NCI-H510A treated with DMSO at 0.1 percent for 48 hours (cell line): ENCODE results near the gene PIGZ.
"Not testable (repeated sequence)": the region's sequence is repeated elsewhere in the genome, so short reads cannot be mapped to it uniquely, and the experiment has no call there.

Experiments
- DNase-seq: peaks from one replicate; lab custom pipeline; 2025; lab: John Stamatoyannopoulos, UW

Gene PIGZ

DNA sequence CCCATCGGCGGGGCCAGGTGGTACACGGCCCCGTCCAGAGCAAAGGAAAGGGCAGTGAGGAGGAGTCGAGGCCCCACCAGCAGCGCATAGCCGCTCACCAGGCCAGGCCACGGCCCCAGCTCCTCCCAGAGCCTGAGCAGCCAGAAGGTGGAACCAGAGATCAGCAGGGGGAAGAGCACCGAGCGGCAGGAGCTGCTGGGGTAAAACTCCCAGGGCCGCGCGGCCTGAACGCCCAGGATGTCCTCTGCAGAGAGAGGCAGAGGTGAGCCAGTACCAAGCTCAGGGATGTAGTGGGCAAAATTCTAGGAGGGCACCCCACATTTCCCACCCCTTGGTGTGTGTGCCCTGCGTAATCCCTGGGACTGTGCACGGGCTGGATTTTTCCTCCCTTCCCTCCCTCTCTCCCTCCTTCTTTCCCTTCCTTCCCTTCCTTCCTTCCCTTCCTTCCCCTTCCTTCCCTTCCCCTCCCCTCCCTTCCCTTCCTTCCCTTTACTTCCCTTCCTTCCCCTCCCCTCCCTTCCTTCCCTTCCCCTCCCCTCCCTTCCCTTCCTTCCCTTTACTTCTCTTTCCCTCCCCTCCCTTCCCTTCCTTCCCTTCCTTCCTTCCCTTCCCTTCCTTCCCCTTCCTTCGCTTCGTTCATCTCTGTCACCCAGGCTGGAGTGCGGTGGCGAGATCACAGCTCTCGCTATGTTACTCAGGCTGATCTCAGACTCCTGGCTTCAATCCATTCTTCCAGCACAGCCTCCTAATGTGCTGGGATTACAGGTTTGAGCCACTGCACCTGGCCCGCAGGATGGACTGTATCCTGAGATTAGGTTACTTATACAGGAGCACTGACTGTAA, 20.0 kb downstream of the PIGZ start:
- DNase-seq, result no peak

DNA sequence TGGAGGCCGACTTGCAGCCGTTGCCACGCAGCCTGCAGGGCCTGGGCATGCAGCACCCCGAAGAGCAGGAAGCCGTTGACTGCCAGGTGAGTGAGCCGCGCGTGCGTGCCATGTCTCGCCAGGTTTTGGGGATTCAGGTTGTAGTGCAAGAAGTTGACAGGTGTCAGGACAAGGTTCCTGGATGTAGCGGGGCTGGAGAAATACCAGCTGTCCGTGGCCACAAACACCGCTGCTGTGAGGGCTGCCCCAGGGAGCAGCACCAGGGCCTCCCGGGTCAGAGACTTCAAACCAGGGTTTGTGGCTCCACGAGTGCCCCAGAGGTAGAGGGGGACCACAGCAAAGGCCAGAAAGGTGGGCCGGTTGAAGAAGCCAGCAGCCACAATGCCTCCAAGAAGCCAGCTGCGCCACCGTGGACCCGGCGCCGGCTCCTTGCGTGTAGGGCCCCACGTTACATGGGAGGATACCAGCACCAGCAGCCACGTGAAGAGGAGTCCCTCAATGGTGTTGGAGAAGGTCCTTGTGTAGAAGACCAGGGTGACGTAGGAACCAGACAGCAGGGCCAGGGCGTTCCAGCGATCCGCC, 20.7 kb downstream of the PIGZ start:
- DNase-seq, result no peak

DNA sequence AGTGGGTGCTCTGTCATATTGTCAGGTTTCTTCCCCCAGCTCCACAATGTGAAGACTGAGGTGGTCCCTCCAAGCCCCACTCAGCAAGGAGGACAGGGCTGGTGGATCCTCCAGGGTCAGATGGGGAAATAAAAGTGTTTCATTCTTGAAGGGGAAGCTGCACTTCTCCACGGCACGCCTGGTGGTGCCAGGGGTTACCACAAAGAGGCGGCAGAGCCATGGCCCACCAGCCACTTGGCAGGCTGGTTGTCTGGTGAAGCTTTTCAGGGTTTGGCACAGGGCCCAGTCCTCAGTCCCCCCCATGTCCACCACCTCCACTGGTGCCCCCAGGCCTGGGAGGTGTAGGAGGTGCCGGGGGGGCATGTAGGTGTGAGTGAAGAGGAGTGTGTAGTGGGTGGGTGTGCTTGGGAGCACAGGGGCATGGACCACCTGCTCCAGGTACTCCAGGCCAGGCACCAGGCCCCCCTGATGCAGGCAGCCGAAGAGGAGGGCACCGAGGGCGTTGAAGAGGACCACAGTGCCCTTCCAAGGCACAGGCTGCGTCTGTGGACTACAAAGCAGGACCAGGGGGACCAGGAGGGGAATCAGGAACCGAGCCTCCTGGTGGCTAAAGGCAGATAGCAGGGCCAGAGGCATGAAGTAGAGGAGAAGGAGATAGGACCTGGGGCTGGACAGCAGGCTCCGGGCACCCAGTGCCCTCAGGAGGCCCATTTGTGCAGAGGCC, 21.3 kb downstream of the PIGZ start:
- DNase-seq, result no peak

DNA sequence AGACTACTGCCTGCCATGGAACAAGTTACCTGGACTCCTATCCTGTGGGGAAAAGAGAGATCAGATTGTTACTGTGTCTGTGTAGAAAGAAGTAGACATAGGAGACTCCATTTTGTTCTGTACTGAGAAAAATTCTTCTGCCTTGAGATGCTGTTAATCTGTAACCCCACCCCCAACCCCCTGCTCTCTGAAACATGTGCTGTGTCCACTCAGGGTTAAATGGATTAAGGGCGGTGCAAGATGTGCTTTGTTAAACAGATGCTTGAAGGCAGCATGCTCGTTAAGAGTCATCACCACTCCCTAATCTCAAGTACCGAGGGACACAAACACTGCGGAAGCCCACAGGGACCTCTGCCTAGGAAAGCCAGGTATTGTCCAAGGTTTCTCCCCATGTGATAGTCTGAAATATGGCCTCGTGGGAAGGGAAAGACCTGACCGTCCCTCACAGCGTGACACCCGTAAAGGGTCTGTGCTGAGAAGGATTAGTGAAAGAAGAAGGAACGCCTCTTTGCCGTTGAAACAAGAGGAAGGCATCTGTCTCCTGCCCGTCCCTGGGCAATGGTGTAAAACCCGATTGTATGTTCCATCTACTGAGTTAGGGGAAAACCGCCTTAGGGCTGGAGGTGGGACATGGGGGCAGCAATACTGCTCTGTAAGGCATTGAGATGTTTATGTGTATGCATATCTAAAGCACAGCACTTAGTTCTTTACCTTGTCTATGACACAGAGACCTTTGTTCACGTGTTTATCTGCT, 24.4 kb downstream of the PIGZ start:
- not testable (repeated sequence) for DNase-seq

DNA sequence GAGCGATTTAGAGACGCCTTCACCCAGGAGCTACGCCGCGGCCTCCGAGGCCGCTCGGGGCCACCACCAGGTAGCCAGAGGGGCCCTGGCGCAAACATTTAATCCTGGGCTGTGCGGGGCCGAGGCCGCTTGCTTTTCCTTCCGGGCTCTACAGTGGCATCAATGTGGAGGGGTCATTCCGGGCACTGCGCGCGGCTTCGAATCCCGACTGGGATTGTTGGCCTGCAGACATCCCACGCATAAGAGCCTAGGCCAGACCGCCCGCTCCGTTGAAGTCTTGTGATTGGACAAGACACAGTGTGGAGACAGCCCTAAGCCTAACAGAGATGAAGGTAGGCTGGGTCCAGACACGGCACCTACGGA, 25.7 kb downstream of the PIGZ start:
- no peak for DNase-seq

DNA sequence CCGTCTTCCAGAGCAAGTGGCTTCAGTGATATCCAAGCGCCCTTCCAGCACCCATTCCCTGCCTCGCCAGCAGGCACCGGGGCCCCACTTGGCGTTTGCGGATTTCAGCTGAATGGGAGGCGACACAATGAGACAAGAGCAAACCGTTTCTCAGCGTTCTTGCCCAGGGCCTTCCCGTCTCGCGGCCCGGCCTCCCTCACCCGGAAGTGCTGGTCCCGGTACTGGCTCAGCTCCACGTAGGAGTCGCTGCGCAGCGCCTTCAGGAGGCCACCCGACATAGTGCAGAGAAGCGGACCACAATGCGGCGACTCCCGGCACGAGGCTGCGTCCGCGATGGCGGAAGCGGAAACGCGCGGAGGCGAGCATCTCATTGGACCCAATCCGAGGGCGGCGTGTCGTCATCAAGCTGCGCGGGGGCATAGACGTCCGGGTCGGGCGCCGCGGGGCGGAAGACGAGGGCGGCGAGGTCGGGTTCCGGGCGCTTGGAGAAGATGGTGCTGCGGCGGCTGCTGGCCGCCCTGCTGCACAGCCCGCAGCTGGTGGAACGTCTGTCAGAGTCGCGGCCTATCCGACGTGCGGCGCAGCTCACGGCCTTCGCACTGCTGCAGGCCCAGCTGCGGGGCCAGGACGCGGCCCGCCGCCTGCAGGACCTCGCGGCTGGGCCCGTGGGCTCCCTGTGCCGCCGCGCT, 26.3 kb downstream of the PIGZ start, which contains the start of gene NCBP2:
NCBP2 (minus strand) TSS at position 303 of the 689 bp plus-strand sequence; CDS start at position 278, 25 bp downstream.
- peak; percentile 98 for DNase-seq

DNA sequence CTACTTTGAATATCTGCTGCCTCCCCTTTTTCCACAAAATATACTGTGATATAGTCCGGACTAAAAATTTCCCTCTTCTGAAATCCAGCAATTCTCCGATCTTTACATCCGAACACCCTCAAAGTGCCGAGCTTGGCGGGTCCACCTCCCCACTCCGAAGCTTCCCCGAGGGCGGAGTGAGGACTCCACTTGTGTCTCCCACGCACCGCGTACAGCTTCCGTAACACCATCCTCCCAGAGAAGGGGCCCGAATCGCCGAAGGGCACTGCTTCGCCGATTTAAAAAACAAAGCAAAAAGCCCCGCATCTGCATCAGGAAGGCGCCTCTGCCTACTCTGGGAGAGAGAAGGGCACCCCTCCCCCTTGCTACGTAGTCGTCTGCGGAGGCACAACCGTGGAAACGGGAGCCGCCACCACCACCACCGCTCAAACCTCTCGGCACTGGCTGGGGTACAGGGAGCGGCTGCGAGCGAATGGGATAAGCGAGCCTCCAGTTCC, 26.9 kb downstream of the PIGZ start:
- no peak for DNase-seq

DNA sequence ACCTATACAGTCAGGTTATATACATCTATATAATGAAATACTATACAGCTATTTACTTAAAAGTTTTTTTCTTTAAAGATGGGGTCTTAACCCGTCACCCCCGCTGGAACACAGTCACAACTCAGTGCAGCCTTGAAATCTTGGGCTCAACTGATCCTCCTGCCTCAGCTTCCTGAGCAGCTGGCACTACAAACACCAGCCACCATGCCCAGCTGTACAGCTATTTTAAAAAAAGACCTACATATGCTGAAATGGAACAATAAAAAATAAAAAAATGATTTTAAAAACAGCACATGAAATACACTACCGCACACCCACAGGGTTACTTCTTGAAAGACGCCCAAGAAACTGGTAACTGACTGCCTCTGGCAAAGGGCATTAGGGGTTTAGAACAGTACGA, 30.1 kb downstream of the PIGZ start:
- no peak for DNase-seq

DNA sequence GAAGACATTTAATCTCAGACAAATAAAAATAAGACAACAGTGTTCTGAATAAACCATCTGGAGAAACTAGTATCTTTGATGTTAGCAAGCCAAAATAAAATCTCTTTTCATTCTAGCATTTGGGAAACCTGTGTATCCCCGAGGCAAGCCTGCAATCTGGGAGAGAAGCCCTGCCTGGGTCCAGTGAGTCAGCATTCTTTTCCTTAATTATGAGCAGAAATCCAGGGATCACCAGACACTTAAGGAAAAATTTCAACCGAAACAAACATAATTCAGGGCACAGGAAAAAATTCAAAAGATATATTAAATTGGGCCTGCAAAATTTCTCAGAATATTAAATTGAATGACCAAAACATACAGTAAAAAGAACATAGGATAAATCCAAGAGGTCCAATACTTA, 30.5 kb downstream of the PIGZ start:
- DNase-seq, result no peak

DNA sequence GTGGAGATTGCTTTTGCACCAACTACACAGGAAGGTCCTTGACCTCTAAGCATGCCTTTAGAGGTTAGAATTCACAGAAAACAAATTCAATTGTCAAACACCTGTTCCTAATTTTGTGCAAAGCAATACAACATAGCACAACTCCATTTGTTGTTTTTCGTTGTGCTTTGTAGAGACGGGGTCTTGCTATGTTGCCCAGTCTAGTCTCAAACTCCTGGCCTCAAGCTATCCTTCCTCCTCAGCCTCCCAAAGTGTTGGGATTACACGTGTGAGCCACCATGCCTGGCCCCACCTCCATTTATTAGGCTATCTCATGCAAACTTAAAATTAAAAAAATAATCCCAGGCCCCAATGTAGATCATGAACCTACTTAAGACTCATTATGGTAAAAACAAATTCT, 32.3 kb downstream of the PIGZ start:
- DNase-seq, result no peak

DNA sequence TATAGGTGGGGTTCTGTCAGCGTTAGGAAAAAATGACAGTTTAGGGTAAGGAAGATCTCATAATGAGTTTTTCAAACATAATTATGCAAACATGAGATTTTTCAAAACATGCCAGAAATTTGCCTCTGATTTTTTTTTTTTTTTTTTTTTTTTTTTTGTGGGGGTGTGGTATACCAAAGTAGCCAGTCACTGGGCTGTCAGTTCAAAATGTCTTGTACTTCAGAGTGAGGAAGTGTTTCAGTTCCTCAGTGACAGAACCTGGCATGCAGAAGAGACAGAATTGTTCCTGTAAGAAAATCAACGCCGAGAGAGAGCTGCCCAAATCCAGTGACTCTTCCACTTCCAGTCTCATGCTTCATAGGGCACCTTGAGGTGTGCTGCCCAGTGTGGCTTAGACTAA, 36.0 kb downstream of the PIGZ start:
- no peak for DNase-seq

DNA sequence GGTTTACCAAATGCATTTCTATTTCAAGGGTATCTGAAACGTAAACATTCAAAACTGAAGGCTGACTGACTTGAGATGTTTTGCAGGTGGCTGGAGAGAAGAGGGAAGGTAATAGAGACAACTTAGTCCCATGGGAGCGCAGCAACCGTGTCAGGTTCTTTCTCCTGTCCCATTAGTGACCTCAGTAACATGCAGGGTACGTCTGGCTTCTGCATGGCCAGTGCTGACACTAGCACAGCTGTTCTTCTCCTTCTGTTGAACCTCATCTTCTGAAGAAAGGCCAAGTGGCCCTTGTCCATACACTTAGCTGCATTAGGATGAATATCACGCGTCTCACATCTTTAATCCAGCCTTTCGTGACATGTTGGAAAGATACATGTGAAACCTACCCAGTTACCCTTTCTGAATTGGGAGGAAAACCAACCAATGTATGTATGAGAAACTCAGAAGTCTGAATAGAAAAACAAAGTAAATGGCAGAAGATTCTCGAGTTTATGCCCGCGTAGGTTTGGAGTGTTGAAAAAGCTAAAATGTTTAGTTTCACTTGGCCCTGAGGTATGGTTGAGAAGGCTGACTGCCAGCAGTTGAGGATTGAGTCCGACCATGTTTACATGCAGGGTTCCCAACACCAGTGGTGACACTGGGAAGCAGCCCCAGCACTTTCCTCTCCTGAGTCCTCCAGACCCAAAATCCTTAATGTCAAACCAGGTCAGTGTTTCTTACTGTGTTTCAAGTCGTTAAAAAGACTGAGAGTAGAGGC, 36.6 kb downstream of the PIGZ start:
- no peak for DNase-seq

DNA sequence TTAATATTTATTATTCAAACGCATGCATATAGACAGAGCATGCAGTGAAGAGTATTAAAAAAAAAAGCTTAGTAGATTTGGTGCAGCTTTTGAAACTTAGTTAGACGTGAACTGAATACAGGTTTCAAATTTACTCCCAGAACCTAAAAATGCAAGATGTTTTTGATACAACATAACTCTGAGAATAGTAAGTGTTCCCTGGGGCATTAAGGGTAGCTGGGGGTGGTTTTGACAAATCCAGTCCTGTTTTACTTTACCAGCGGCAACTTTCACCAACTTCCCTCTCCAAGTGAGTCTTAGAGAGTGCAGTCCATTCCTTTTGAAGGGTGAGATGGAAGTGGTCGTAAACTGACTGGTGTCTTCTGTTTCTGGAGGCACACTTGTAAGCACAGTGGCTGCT, 37.5 kb downstream of the PIGZ start:
- DNase-seq, result no peak

DNA sequence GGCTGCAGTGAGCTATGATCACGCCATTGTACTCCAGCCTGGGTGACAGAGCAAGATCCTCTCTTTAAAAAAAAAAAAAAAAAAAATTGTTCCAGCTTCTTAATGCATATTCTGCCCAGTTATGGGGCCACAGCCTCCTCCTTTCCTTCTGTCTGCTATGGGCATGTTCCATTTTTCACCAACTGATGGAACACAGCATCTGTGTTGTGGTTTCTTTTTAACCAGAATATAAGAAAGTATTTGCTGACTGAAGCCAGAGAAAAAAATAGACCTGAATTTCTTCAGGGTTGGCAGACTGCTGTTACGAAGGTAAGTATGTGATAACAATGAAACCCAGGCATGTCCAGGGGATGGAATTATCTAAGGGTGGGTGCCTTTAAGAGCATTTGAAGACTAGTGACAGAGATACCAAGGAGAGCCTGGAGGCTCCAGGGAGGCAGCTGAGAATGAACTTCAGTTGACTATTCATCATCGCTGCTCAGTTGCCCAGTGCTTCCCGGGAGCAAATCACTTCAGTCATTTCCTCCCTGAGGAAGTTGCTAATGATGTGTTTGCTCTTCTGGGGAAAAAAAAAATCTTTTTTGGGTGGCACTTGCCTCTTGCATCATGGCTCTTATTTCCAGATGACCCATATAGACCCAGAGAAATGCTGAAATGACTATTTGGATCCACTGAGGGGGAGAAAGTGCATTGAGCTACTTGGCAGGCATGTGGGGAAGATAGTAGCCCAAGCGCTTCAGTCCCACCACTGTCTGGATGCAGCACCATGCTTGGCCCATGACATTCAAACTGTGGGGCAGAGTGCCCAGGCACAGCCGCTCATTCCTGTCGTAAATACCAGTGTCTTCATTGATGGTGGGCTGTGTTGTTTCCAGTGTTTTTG, 40.8 kb downstream of the PIGZ start:
- DNase-seq, result no peak

DNA sequence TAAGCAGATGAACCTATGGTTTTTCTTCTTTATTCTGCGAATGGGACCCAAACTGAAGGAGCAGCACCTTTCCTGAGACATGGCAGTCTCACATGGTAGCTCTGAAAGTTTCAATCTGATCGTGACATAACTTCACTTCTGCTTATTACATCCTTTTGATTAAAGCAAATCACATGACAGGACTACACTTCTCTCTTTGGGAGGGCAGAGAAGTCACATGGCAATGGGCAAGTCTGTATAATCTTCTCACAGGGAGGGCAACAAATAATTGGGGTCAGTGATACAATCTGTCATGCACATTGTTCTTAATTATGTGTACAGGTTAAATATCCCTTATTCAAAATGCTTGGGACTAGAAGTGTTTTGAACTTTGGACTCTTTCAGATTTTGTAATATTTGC, 47.9 kb downstream of the PIGZ start:
- no peak for DNase-seq

DNA sequence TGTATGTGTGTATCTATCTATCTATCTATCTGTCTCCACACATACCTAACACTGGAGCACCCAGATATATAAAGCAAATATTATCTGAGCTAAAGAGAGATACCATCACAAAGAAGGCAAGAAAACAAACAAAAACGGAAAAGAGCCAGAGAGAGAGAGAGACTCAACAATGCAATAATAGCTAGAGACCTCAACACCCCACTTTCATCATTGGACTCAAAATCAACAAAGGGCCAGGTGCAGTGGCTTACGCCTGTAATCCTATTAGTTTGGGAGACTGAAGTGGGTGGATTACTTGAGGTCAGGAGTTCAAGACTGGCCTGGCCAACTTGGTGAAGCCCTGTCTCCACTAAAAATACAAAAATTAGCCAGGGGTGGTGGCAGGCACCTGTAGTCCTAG, 49.7 kb downstream of the PIGZ start:
- no peak for DNase-seq

DNA sequence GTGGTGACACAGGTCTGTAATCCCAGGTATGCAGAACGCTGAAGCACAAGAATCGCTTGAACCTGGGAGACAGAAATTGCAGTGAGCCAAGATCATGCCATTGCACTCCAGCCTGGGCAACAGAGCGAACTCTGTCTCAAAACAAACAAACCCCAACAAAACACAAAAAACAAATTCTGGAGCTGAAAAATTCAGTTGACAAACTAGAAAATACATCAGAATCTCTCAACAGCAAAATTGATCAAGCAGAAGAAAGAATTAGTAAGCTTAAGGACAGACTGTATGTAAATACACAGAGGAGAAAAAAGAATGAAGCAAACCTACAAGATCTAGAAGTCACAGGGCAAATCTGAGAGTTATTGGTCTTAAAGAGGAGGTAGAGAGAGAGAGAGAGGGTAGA, 51.6 kb downstream of the PIGZ start:
- no peak for DNase-seq

DNA sequence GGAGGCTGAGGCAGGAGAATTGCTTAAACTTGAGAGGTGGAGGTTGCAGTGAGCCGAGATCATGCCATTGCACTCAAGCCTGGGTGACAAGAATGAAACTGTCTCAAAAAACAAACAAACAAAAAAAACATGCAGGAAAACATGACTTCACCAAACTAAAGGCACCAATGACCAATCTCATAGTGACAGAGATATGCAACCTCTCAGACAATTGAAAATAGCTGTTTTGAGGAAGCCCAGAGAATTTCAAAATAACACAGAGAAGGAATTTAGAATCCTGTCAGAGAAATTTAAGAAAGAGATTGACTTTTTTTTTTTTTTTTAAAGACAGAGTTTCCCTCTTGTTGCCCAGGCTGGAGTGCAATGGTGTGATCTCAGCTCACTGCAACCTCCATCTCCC, 52.4 kb downstream of the PIGZ start:
- DNase-seq, result no peak

DNA sequence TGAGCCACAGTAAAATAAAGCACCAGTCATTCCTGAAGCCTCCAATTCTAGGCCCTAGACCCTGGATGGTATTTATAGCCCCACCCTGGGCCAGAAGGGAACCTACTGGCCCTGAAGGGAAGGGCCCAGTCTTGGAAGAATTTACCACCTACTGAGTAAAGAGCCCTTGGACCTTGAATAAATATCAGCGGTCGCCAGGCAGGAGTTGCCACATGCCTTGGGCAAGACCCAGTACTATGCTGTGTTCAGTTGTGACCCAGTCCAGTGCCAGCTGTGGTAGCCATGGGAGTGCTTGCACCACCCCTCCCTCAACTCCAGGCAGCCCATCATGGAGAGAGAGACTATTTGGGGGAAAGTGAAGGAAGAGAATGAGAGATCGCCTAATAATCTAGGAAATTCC, 53.3 kb downstream of the PIGZ start:
- DNase-seq, result no peak

DNA sequence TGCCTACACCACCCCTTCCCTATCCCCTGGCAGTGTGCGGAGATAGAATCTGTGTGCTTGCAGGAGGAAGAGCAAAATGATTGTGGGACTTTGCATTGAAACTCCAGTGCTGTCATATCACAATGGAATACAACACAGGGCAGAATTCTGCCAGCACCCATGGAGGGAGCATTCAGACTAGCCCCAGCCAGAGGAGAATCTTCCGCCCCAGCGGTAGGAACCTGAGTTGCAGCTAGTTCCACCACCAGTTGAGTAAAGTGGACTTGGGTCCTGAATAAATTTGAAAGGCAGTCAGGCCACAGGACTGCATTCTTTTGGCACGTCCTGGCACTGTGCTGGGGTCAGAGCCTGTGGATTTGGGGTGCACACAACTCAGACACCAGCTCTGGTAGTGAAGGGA, 53.8 kb downstream of the PIGZ start:
- DNase-seq, result no peak
